ENCODE results near the gene TEN1. TPM values are rescaled to one million over a fixed set of nuclear protein-coding genes. Genes with fewer than 3 reads are reported as not detected.
"Not testable (repeated sequence)": the region's sequence is repeated elsewhere in the genome, so short reads cannot be mapped to it uniquely, and the experiment has no call there.

TEN1 gene
- 11.1 and 15.0 TPM in 2 replicates for total RNA-seq (2014; rRNA removed; shearing (Covaris generic))

DNA sequence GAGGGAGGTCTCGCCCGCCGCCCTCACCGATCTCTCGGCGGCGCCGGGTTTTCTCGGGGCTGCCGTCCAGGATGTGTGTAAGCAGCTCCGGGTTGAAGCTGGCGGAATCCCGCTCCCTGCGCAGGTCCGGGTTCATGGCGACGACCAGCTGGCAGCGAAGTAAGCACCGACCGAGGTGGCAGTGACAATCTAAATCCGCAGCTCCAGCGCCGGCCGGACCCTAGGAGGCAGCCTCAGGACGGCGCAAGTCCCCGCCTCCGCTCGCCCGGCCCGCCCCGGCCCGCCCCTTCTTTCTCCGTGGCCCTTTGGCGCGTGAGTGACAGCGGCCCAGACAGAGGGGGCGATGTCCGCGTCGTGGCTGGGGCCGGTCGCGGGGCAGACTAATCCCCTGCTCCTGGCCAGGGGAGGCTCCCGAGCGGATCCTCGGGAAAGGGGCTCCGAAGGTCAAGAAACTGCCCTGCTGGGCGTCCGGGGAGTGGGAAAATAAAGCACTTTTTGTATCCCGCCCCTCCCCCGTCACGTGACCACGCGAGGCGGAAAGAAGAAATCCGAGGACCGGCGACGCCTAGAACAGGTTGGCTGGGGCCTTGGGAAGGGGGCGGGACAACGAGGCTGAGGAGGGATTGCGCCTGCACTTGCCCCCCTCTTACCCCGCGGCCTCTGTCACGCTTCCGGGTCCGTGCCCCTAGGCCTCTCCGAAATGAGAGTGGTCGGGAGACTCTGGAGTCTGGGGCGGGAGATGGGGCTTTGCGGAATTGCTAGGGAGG lies at the start of gene TEN1, which contains the start of gene ACOX1:
TSS of gene TEN1 (plus strand) at position 303 of the 767 bp plus-strand sequence. CDS start 6,953 bp downstream, outside the sequence.
TSS of gene ACOX1 (minus strand) at position 229 of the 767 bp plus-strand sequence. CDS start at position 136, 93 bp downstream.
- peak; percentile 99 for DNase-seq (ENCODE audit: low read depth)

- DNase-seq (ENCODE audit: low read depth) = no peak
Observed at GRCh38 chr17:75931062-75931461, 48.0 kb upstream of the TEN1 start.

- no peak for DNase-seq (ENCODE audit: low read depth)
Observed at GRCh38 chr17:75932852-75933251, 46.2 kb upstream of the TEN1 start.

- no peak for DNase-seq (ENCODE audit: low read depth)
Observed at GRCh38 chr17:75933808-75934207, 45.2 kb upstream of the TEN1 start.

DNA sequence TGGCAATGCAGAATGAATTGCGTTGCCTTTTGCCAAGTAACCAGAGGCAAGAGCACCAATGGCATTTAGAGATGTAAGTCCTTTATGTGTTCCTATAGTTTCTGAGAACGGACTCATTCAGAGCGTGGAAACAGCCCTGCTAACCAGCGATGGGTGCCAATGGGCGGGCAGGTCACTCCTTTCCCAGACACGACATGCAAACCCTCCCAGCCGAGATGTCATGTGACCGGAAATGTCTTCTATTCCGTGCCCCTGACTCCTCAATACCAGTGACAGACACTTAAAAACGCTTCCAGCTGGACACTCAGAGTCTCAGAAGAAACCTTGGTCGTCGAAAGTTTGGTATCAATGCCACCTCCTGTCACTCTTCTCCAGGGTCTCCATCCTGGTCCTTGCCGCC lies 41.4 kb upstream of the TEN1 start:
- no peak for DNase-seq (ENCODE audit: low read depth)

GRCh38 chr17:75940727-75941441 lies 38.2 kb upstream of the TEN1 start, which contains the start of gene FBF1:
Gene FBF1 (minus strand): TSS chr17:75941042. CDS start chr17:75938149, 2,893 bp downstream.
- DNase-seq (ENCODE audit: low read depth) = peak; percentile 98

- no peak for DNase-seq (ENCODE audit: low read depth)
Observed at GRCh38 chr17:75941442-75941819, 37.6 kb upstream of the TEN1 start.

DNA sequence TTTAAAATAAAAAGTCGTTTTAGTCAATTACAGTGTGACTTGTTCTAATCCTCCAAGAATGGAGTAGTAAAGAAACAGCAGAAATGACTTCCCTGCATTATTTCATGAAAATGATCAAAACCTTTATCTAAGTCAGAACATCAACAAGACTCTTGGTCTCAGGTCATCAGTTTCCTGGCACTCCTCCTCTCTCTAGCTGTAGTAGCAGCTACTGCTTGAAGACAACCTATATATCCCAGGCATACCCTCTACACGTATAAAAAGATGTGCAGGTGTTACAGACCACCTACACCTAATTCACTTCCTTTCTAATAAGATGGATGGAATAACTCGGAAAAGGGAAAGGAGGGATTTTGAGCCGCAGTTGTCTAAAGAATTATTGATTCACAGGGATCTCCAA lies 36.6 kb upstream of the TEN1 start:
- DNase-seq (ENCODE audit: low read depth) = no peak

DNA sequence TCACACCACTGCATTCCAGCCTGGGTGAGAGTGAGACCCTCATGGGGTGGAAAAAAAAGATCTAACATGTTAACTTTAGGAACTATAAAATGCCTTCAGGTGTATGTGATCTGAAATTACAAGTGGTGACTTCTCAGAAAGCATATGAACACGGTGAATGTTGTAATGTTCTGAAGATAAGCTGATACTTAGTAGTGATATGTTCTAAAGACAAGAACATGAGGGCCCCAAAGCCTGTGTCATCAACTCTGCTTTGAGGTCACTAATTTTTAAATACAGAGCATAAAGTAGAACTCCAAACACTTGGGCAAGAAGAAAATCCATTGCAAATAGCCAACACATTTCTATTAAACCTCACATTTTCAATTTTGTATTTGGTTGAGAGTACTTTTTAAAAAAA lies 35.5 kb upstream of the TEN1 start:
- no peak for DNase-seq (ENCODE audit: low read depth)

DNA sequence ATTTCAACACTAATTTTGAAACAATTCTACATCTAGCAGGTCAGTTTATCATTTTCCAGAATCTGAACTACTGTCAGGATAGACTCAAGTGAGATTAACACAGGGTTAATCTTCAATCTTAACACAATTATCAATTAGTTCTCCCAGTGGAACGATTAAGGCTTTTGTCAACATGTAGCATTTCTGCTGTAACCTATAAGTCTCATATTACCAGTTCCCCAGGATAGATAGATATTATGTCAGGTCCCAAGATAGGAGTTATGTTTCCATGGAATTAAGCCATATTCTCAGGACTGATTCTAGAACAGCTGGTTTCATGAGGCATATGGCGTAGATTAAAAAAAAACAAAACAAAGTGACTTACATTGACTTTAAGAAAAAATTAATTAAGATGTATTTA lies 33.8 kb upstream of the TEN1 start:
- DNase-seq (ENCODE audit: low read depth) = no peak

DNA sequence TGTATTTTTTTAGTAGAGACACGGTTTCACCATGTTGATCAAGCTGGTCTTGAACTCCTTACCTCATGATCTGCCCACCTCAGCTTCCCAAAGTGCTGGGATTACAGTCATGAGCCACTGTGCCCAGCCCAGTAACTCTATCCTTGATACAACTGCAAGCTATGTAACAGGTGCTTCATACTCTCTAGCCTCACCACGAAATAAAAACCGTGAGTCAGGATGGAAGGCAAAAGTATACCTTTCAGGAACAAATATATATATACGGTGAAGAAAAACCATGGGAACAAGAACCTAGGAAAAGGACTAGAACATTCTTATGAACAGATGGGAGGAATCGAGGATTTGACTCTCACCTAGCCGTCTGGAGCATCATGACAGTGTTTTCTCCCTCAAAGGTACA lies 28.6 kb upstream of the TEN1 start:
- DNase-seq (ENCODE audit: low read depth) = no peak

DNA sequence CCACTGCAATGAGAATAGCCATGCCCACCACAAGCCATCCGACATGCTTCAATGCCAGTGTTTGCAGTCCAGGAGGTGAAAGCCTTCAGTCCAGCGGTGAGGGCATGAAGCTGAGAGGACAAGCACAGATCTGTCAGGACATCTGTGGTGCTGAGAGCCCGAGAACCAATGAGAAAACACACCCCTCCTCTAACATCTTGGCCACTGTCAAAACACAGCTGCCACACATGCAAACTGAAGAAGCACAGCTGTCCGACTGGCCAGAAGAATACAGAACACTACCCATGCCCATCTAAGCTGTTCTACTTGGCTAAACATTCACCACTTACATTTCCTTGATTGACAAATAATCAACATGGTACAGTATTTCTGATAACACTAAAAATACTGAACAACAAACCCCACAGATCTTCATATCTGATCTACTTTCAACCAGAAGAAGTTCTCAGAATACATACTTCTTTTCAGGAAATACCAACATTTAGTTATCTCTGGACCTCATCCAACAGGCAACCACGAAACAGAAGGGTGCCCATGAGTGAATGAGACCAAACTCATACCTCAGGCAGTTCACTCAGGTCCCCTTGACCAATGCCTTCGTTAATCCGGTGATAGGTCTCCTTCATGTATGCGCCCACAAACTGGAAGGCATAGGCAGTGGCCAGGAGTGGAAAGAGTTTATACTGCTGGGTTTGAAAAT lies 28.0 kb upstream of the TEN1 start:
- no peak for DNase-seq (ENCODE audit: low read depth)

- DNase-seq (ENCODE audit: low read depth) = no peak
Observed at GRCh38 chr17:75959051-75959838, 19.8 kb upstream of the TEN1 start.

GRCh38 chr17:75959839-75960511 lies 19.1 kb upstream of the TEN1 start:
- no peak for DNase-seq (ENCODE audit: low read depth)

GRCh38 chr17:75965468-75965867 lies 13.6 kb upstream of the TEN1 start:
- no peak for DNase-seq (ENCODE audit: low read depth)

DNA sequence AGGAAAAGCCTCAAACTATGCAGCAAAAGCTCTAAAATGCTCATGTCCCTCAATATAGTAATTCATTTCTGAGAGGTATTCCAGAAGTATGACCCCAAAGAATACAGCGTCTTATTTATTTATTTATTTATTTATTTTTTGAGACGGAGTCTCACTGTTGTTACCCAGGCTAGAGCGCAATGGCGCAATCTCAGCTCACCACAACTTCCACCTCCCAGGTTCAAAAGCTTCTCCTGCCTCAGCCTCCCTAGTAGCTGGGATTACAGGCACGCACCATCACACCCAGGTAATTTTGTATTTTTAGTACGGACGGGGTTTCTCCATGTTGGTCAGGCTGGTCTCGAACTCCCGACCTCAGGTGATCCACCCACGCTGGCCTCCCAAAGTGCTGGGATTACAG lies 10.0 kb upstream of the TEN1 start:
- DNase-seq (ENCODE audit: low read depth) = not testable (repeated sequence)

DNA sequence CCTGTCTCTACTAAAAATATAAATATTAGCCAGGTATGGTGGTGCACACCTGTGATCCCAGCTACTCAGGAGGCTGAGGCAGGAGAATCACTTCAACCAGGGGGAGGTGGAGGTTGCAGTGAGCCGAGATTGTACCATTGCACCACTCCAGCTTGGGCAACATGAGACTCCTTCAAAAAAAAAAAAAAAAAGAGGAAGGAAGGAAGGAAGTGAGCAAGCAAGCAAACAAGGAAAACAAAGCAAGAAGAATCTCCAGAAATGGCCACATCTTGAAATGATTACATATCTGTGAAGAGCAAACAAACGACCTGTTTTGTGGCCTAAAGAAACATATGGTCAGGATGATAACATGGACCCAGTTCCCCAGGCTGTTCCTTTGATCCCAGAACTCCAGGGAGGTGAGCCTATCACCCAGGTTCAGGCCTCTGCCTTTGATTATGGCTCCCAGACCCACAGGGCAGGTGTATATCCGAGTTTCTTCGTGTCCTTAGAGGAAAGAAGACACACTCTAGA lies 9.0 kb upstream of the TEN1 start:
- no peak for DNase-seq (ENCODE audit: low read depth)

GRCh38 chr17:75970626-75971025 lies 8.4 kb upstream of the TEN1 start:
- DNase-seq (ENCODE audit: low read depth) = no peak

GRCh38 chr17:75975187-75975586 lies 3.9 kb upstream of the TEN1 start:
- not testable (repeated sequence) for DNase-seq (ENCODE audit: low read depth)

- no peak for DNase-seq (ENCODE audit: low read depth)
Observed at GRCh38 chr17:75975757-75976174, 3.3 kb upstream of the TEN1 start.

All from Daoy (cell line).